ENCODE measurements around the gene HABP2.

DNA sequence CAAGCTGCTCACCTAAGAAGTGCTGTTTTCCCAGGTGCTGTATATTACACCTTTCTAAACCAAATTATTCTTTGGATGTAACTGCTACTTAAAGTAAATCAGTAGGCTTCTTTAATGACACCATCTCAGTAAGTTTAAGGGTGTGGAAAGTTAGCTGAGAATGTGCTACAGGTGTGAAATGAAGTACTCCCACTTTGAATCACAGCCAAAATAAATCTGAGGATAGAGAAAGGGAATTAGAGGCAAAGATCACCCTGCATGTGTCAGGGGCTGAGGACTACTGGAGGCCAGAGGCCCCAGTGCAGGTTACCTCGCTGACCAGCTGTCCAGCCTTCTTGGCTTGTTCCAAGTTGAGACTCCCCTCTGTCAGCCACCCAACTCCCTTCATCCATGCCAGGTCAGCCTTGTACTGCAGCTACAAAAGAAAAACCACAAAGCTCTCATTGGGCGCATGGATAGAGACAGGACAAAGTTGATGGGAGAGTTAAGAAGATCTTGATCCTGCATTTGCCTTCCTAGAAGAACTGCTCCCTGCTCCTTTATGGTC lies 75.8 kb downstream of the HABP2 start:
- no peak for TF ChIP-seq CTCF (conservative IDR thresholded peaks at IDR 0.05; ENCODE audit: low read depth, low read length)
- TF ChIP-seq EZH2 (IDR thresholded peaks at IDR 0.05; ENCODE audit: low read length, unreplicated experiment): no peak

Measured in PC-3 (cell line).